DND-41 (cell line): ENCODE measurements around the gene CSNK1G2.

Source experiments
- ATAC-seq: fragments of 200-7000 bp; cut with Tn5 transposase; 3 replicates; pipeline ENCODE4 v1.9.1; 2021; ENCODE audit warnings: low read depth; ENCODE audit not compliant: insufficient read depth
- DNase-seq: peaks from one replicate; pipeline ENCODE4 v3.0.0-alpha.2; 2020
- H2AFZ ChIP-seq: 2 replicates; pipeline ENCODE4 v1.6.0; 2012; ENCODE audit warnings: low read depth, low read length
- H3K27ac ChIP-seq: 2 replicates; pipeline ENCODE4 v1.5.1; 2012; ENCODE audit warnings: low read length, inconsistent platforms
- H3K27me3 ChIP-seq: fragments of 200-600 bp; sonication (generic); 2 replicates; pipeline ENCODE4 v1.6.0; 2012; ENCODE audit warnings: low read length, mild to moderate bottlenecking, inconsistent platforms; ENCODE audit not compliant: insufficient read depth, poor library complexity
- H3K36me3 ChIP-seq: 2 replicates; pipeline ENCODE4 v1.5.1; 2012; ENCODE audit warnings: low read length, inconsistent platforms; ENCODE audit not compliant: insufficient read depth
- H3K4me1 ChIP-seq: 2 replicates; pipeline ENCODE4 v1.5.1; 2012; ENCODE audit warnings: mild to moderate bottlenecking, low read length; ENCODE audit not compliant: insufficient read depth
- H3K4me2 ChIP-seq: 2 replicates; pipeline ENCODE4 v1.6.0; 2012; ENCODE audit warnings: mild to moderate bottlenecking, moderate library complexity, low read length, inconsistent platforms; ENCODE audit not compliant: insufficient read depth
- H3K4me3 ChIP-seq, 2 experiments: fragments of 200-600 bp in 1 of 2; shearing (Covaris generic) in 1 of 2; 2 replicates each; pipeline ENCODE4 v1.5.1; 2012 to 2016; ENCODE audit warnings: inconsistent platforms in 2 of 2, low read length in 2 of 2, mild to moderate bottlenecking in 2 of 2, low read depth in 1 of 2, moderate library complexity in 1 of 2
- H3K79me2 ChIP-seq: 2 replicates; pipeline ENCODE4 v1.6.0; 2012; ENCODE audit warnings: low read length, inconsistent platforms; ENCODE audit not compliant: insufficient read depth
- H3K9ac ChIP-seq: 2 replicates; pipeline ENCODE4 v1.6.0; 2012; ENCODE audit warnings: low read depth, mild to moderate bottlenecking, inconsistent platforms, low read length, moderate library complexity
- H3K9me3 ChIP-seq: 2 replicates; pipeline ENCODE4 v1.5.1; 2012; ENCODE audit warnings: low read length, moderate library complexity, mild to moderate bottlenecking, inconsistent platforms; ENCODE audit not compliant: insufficient read depth, severe bottlenecking
- H4K20me1 ChIP-seq: 2 replicates; pipeline ENCODE4 v1.6.0; 2012; ENCODE audit warnings: low read length; ENCODE audit not compliant: insufficient read depth
- EZH2 ChIP-seq: IDR thresholded peaks from 3 replicates; pipeline ENCODE4 v1.6.1; 2012; ENCODE audit warnings: borderline replicate concordance, low read depth, mild to moderate bottlenecking, moderate library complexity, low read length, inconsistent platforms; ENCODE audit not compliant: severe bottlenecking
- TF ChIP-seq, protein P1 (sequence below): IDR thresholded peaks from 2 replicates; pipeline ENCODE4 v1.5.1; 2012; ENCODE audit warnings: borderline replicate concordance, low read length, moderate library complexity, mild to moderate bottlenecking; ENCODE audit not compliant: poor library complexity, severe bottlenecking; ENCODE audit errors: extremely low read depth

CSNK1G2 gene

GRCh38 chr19:1910177-1910576 lies 30.8 kb upstream of the CSNK1G2 start:
- TF ChIP-seq EZH2, result no peak
- TF ChIP-seq, protein P1, sequence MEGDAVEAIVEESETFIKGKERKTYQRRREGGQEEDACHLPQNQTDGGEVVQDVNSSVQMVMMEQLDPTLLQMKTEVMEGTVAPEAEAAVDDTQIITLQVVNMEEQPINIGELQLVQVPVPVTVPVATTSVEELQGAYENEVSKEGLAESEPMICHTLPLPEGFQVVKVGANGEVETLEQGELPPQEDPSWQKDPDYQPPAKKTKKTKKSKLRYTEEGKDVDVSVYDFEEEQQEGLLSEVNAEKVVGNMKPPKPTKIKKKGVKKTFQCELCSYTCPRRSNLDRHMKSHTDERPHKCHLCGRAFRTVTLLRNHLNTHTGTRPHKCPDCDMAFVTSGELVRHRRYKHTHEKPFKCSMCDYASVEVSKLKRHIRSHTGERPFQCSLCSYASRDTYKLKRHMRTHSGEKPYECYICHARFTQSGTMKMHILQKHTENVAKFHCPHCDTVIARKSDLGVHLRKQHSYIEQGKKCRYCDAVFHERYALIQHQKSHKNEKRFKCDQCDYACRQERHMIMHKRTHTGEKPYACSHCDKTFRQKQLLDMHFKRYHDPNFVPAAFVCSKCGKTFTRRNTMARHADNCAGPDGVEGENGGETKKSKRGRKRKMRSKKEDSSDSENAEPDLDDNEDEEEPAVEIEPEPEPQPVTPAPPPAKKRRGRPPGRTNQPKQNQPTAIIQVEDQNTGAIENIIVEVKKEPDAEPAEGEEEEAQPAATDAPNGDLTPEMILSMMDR, result no peak
- Histone ChIP-seq H3K4me3 (no peak overlapping the region), H3K4me2 (no peak overlapping the region), H3K9me3 (no peaks in the 10 kb centered on the region), H3K27me3 (no peaks in the 10 kb centered on the region), H3K4me1 (peaks cover 22% of the 10 kb centered on the region), H3K27ac (no peak overlapping the region), H2AFZ (no peak overlapping the region), H3K79me2 (peaks cover 89% of the 10 kb centered on the region), H4K20me1 (peaks cover 53% of the 10 kb centered on the region), H3K36me3 (peaks cover 46% of the 10 kb centered on the region), H3K9ac (no peak overlapping the region)
- DNase-seq (no peak), ATAC-seq (no peak)

- H3K9me3 ChIP-seq, result no peaks in the 10 kb centered on the region
- no peak overlapping the region for H2AFZ ChIP-seq
- no peaks in the 10 kb centered on the region for H3K27me3 ChIP-seq
- no peak overlapping the region for H3K4me2 ChIP-seq
- TF ChIP-seq, protein P1, result no peak
- TF ChIP-seq EZH2, result no peak
- H3K4me3 ChIP-seq, result no peak overlapping the region
- peaks cover 84% of the 10 kb centered on the region for H3K79me2 ChIP-seq
- no peak overlapping the region for H3K9ac ChIP-seq
- H3K36me3 ChIP-seq, result peaks cover 48% of the 10 kb centered on the region
- no peak for ATAC-seq
- no peak overlapping the region for H3K27ac ChIP-seq
- H4K20me1 ChIP-seq, result peaks cover 56% of the 10 kb centered on the region
- no peak for DNase-seq
- H3K4me1 ChIP-seq, result peaks cover 16% of the 10 kb centered on the region
Observed at GRCh38 chr19:1911098-1911497, 29.9 kb upstream of the CSNK1G2 start.

DNA sequence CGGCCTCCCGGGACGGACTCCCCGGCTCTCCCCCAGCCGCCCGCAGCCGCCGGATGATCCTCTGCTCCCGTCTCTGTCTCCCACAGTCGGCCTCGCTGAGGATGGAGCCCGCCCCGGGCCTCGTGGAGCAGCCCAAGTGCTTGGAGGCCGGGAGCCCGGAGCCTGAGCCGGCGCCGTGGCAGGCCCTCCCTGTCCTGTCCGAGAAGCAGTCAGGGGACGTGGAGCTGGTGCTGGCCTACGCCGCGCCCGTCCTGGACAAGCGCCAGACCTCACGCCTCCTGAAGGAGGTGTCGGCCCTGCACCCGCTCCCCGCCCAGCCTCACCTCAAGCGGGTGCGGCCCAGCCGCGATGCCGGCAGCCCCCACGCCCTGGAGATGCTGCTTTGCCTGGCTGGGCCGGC lies 29.0 kb upstream of the CSNK1G2 start:
- no peaks in the 10 kb centered on the region for H3K27me3 ChIP-seq
- H3K4me3 ChIP-seq, result no peak overlapping the region
- peaks cover 75% of the 10 kb centered on the region for H3K79me2 ChIP-seq
- H3K9ac ChIP-seq, result no peak overlapping the region
- peaks cover 56% of the 10 kb centered on the region for H4K20me1 ChIP-seq
- DNase-seq, result no peak
- H3K4me1 ChIP-seq, result peaks cover 8% of the 10 kb centered on the region; the same call in 1 of the 2 replicates
- no peak for ATAC-seq
- no peak overlapping the region for H3K4me2 ChIP-seq
- H3K36me3 ChIP-seq, result peaks cover 48% of the 10 kb centered on the region
- TF ChIP-seq EZH2, result no peak
- TF ChIP-seq, protein P1, result no peak
- no peak overlapping the region for H2AFZ ChIP-seq
- H3K27ac ChIP-seq, result no peak overlapping the region
- H3K9me3 ChIP-seq, result no peaks in the 10 kb centered on the region
